ENCODE measurements around the gene IL1RAP. TPM values are rescaled to one million over a fixed set of nuclear protein-coding genes. Genes with fewer than 3 reads are reported as not detected.

The IL1RAP gene
- total and polyA plus RNA-seq, 2 donors (not counting 3 experiments of a cell fraction or from before 2014, with no cell fraction given), result 4.3 to 9.2 TPM

DNA sequence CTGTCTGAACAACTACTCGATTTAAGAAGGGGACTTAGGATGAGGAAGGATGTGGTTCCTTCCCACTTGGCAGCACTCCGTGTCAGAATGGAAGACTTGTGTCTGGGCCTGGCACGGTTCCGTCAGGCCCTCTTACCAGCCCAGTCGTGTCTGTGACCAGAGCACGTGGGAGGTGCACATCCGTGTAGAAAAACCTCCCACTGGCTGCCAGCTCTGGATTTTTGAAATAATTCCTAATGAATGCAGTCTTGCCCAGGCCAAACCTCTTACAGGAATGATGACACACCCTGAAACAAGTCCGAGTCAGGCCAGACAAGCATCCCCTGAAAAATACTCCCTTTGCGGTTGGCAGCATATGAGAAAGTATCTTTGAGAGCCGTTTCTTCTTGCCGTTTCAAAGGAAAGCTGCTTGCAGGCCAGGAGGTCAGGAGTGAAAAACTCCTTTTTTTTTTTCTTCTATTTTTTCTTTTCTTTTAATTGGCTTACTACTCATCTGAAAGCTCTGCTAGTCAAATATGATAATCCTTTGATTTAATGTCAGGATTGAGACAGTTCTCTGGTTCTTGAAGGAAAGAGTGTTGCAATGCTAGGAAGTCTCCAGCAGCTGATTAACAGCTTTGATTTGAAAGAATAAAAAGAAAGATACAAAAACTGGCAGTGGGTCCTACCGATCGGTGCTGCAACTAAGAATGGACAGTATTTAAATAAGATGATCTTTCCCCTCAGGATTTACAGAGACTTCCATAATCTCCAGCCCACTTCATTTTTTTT, 19.8 kb downstream of the IL1RAP start:
- POLR2A ChIA-PET, result interaction anchor here (0.7 kb wide), 1 partner anchor 127 kb away, joined by 3 read pairs; no protein-coding TSS in a partner anchor
- peaks cover 11% of the 10 kb centered on the region for H3K4me1 ChIP-seq (ENCODE audit: control insufficient read depth, extremely low read depth, insufficient read depth, low read length)
- peak overlapping the region; percentile 2 for H3K4me2 ChIP-seq (ENCODE audit: insufficient read depth, low read length)
- H2AFZ ChIP-seq (ENCODE audit: low read depth, low read length), result peak overlapping the region; percentile 89
- TF ChIP-seq MYC (IDR thresholded peaks at IDR 0.05; ENCODE audit: low read depth, low read length), result no peak
- TF ChIP-seq FOS (IDR thresholded peaks at IDR 0.05; ENCODE audit: borderline replicate concordance, insufficient read depth, low read length), result peak; percentile 40
- no peaks in the 10 kb centered on the region for H3K9me3 ChIP-seq (replicated peaks; ENCODE audit: control insufficient read depth, insufficient read depth, low read length)
- DNase-seq (ENCODE audit: low read depth, low spot score), result peak; percentile 56
- H3K27me3 ChIP-seq (ENCODE audit: control insufficient read depth in 2 of 2, insufficient read depth in 2 of 2, low read length in 2 of 2), result no peaks in the 10 kb centered on the region
- intact Hi-C loops (cut with micrococcal nuclease), result loop anchor here (1.0 to 2.0 kb wide), 2 partner anchors 19 to 33 kb away; partner anchors contain the start of gene IL1RAP
- FAIRE-seq, result peak; percentile 31
- H3K9me1 ChIP-seq (replicated peaks; ENCODE audit: control insufficient read depth, extremely low read depth, insufficient read depth, low read length), result no peaks in the 10 kb centered on the region
- dilution Hi-C loops (cut with MboI; ENCODE audit: extremely low pct_ligation_motif_present, low sequenced_read_pairs), result no loop called here
- no peak overlapping the region for H3K9ac ChIP-seq (replicated peaks; ENCODE audit: extremely low read depth, insufficient read depth, low read length)
- H4K20me1 ChIP-seq (replicated peaks; ENCODE audit: control insufficient read depth, extremely low read depth, insufficient read depth, low read length), result no peaks in the 10 kb centered on the region
- BruUV-seq (replicated peaks), result no TSS peak
- H3K4me3 ChIP-seq (replicated peaks in 1 of 3; ENCODE audit: insufficient read depth in 1 of 3, low read depth in 1 of 3, low read length in 3 of 3), result no peak overlapping the region
- CTCF ChIA-PET, result interaction anchor here (1.0 to 2.8 kb wide), 8 partner anchors 8 to 167 kb away, joined by 3 to 28 read pairs (median 4); partner anchors contain the start of gene IL1RAP
- no peak overlapping the region for H3K27ac ChIP-seq (ENCODE audit: insufficient read depth, low read depth, low read length)
- no peaks in the 10 kb centered on the region for H3K79me2 ChIP-seq (ENCODE audit: control insufficient read depth, insufficient read depth, low read length)
- no peaks in the 10 kb centered on the region for H3K36me3 ChIP-seq (ENCODE audit: control insufficient read depth in 2 of 2, extremely low read depth in 1 of 2, insufficient read depth in 2 of 2, low read length in 2 of 2)

GRCh38 chr3:190534386-190534785, 20.5 kb downstream of the IL1RAP start:
- Histone ChIP-seq H3K27ac (ENCODE audit: insufficient read depth, low read depth, low read length) (no peak overlapping the region), H3K9me3 (replicated peaks; ENCODE audit: control insufficient read depth, insufficient read depth, low read length) (no peaks in the 10 kb centered on the region), H2AFZ (ENCODE audit: low read depth, low read length) (peak overlapping the region; percentile 66), H3K9ac (replicated peaks; ENCODE audit: extremely low read depth, insufficient read depth, low read length) (no peak overlapping the region), H3K27me3 (ENCODE audit: control insufficient read depth in 2 of 2, insufficient read depth in 2 of 2, low read length in 2 of 2) (no peaks in the 10 kb centered on the region), H3K9me1 (replicated peaks; ENCODE audit: control insufficient read depth, extremely low read depth, insufficient read depth, low read length) (no peaks in the 10 kb centered on the region), H4K20me1 (replicated peaks; ENCODE audit: control insufficient read depth, extremely low read depth, insufficient read depth, low read length) (no peaks in the 10 kb centered on the region), H3K4me2 (ENCODE audit: insufficient read depth, low read length) (no peak overlapping the region), H3K79me2 (ENCODE audit: control insufficient read depth, insufficient read depth, low read length) (no peaks in the 10 kb centered on the region), H3K4me1 (ENCODE audit: control insufficient read depth, extremely low read depth, insufficient read depth, low read length) (peaks cover 11% of the 10 kb centered on the region), H3K4me3 (replicated peaks in 1 of 3; ENCODE audit: insufficient read depth in 1 of 3, low read depth in 1 of 3, low read length in 3 of 3) (no peak overlapping the region), H3K36me3 (ENCODE audit: control insufficient read depth in 2 of 2, extremely low read depth in 1 of 2, insufficient read depth in 2 of 2, low read length in 2 of 2) (no peaks in the 10 kb centered on the region)
- no TSS peak for BruUV-seq (replicated peaks)
- DNase-seq (ENCODE audit: low read depth, low spot score) (peak; percentile 13), FAIRE-seq (no peak)
- intact Hi-C loops (cut with micrococcal nuclease), result no loop called here
- TF ChIP-seq FOS (IDR thresholded peaks at IDR 0.05; ENCODE audit: borderline replicate concordance, insufficient read depth, low read length) (no peak), POLR2A (IDR thresholded peaks at IDR 0.05; ENCODE audit: low read depth, low read length) (no peak), MYC (IDR thresholded peaks at IDR 0.05; ENCODE audit: low read depth, low read length) (no peak), POLR2AphosphoS5 (IDR thresholded peaks at IDR 0.05; ENCODE audit: insufficient read depth, low read depth, low read length) (no peak), EZH2 (IDR thresholded peaks at IDR 0.05; ENCODE audit: borderline replicate concordance, low read depth, low read length, severe bottlenecking) (no peak), JUN (IDR thresholded peaks at IDR 0.05; ENCODE audit: borderline replicate concordance, insufficient read depth, insufficient read length, low read depth) (no peak), GATA2 (IDR thresholded peaks at IDR 0.05; ENCODE audit: insufficient read depth, insufficient read length, low read depth, low read length) (no peak)
- TF ChIP-seq, protein P1, sequence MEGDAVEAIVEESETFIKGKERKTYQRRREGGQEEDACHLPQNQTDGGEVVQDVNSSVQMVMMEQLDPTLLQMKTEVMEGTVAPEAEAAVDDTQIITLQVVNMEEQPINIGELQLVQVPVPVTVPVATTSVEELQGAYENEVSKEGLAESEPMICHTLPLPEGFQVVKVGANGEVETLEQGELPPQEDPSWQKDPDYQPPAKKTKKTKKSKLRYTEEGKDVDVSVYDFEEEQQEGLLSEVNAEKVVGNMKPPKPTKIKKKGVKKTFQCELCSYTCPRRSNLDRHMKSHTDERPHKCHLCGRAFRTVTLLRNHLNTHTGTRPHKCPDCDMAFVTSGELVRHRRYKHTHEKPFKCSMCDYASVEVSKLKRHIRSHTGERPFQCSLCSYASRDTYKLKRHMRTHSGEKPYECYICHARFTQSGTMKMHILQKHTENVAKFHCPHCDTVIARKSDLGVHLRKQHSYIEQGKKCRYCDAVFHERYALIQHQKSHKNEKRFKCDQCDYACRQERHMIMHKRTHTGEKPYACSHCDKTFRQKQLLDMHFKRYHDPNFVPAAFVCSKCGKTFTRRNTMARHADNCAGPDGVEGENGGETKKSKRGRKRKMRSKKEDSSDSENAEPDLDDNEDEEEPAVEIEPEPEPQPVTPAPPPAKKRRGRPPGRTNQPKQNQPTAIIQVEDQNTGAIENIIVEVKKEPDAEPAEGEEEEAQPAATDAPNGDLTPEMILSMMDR (IDR thresholded peaks at IDR 0.05; ENCODE audit: extremely low read depth in 1 of 2, insufficient read depth in 1 of 2, low read depth in 1 of 2, low read length in 2 of 2), result no peak
- TF ChIP-seq, protein P2, sequence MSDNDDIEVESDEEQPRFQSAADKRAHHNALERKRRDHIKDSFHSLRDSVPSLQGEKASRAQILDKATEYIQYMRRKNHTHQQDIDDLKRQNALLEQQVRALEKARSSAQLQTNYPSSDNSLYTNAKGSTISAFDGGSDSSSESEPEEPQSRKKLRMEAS (IDR thresholded peaks at IDR 0.05; ENCODE audit: insufficient read depth, insufficient read length), result no peak
- POLR2A ChIA-PET, result no interaction called here
- dilution Hi-C loops (cut with MboI; ENCODE audit: extremely low pct_ligation_motif_present, low sequenced_read_pairs), result no loop called here
- CTCF ChIA-PET, result interaction anchor here (1.0 to 2.8 kb wide), 10 partner anchors 8 to 166 kb away, joined by 3 to 28 read pairs (median 4); partner anchors contain the start of gene IL1RAP

All from endothelial cell of umbilical vein (primary cell).